ENCODE results near the gene NR2F1-AS1.
A peak's percentile ranks its signal among the peaks of the same experiment; 100 is the strongest.

Gene NR2F1-AS1

DNA sequence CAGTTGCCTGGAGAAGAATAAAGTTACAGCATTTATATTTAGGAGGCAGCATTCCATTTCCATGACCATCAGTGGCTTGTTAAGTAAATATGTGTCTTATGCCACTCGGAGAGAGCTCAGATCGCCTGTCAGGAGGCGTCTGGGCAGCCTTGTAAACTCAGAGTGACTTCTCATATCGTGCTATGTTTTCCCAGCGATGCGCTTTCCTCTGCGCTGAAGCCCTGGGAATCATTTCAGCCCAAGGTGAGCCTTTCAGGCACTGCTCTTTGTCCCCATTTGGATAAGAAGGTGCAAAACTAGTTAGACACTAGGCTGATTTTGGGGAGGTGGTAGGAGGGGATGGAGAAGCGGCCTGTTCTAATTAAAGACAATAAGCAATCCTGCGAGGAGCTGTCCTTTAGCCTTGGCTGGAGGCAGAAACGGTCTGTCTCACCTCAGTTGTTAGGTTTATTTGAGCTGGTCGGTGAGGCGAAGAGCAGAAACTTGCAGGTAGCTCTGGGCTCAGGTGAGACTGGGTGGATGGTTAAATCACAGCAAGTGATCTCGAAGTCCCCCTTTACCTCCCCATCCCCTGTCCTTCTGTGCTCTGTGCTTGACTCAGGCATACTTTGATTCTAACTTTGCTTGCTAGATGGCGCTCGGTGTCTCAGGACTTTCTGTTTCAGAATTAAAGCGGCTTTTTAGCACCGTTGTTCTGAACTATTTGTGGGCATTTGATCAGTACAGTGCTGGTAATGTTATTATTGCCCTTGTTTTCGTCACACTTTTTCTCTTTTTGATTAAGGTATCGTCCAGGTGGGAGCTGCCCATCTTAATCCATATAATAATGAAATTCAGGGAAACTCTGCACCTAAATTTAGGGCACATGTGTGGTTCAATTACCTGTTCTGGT lies 26.6 kb upstream of the NR2F1-AS1 start:
- ATAC-seq = peak; percentile 84
- no peak for TF ChIP-seq CREB5 (CRISPR knock-in tag; IDR thresholded peaks at IDR 0.05; ENCODE audit: low read depth)
- no peak for TF ChIP-seq TCF4 (CRISPR knock-in tag; IDR thresholded peaks at IDR 0.05; ENCODE audit: borderline replicate concordance)
- no peak for TF ChIP-seq ARNTL (CRISPR knock-in tag; IDR thresholded peaks at IDR 0.05; ENCODE audit: borderline replicate concordance, low read depth)
- TF ChIP-seq GLIS3 (CRISPR knock-in tag; IDR thresholded peaks at IDR 0.05) = no peak
- no peak for TF ChIP-seq ZFP30 (CRISPR knock-in tag; IDR thresholded peaks at IDR 0.05)
- TF ChIP-seq RARB (CRISPR knock-in tag; IDR thresholded peaks at IDR 0.05) = no peak
- TF ChIP-seq, protein P1, sequence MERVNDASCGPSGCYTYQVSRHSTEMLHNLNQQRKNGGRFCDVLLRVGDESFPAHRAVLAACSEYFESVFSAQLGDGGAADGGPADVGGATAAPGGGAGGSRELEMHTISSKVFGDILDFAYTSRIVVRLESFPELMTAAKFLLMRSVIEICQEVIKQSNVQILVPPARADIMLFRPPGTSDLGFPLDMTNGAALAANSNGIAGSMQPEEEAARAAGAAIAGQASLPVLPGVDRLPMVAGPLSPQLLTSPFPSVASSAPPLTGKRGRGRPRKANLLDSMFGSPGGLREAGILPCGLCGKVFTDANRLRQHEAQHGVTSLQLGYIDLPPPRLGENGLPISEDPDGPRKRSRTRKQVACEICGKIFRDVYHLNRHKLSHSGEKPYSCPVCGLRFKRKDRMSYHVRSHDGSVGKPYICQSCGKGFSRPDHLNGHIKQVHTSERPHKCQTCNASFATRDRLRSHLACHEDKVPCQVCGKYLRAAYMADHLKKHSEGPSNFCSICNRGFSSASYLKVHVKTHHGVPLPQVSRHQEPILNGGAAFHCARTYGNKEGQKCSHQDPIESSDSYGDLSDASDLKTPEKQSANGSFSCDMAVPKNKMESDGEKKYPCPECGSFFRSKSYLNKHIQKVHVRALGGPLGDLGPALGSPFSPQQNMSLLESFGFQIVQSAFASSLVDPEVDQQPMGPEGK (CRISPR knock-in tag; IDR thresholded peaks at IDR 0.05; ENCODE audit: borderline replicate concordance) = no peak
- TF ChIP-seq PPARA (CRISPR knock-in tag; IDR thresholded peaks at IDR 0.05; ENCODE audit: borderline replicate concordance) = no peak
- TF ChIP-seq SNAI2 (CRISPR knock-in tag; IDR thresholded peaks at IDR 0.05) = no peak
- no peak for TF ChIP-seq ESRRG (CRISPR knock-in tag; IDR thresholded peaks at IDR 0.05)
- TF ChIP-seq TOX (CRISPR knock-in tag; IDR thresholded peaks at IDR 0.05; ENCODE audit: borderline replicate concordance) = no peak
- TF ChIP-seq ZC3H10 (CRISPR knock-in tag; IDR thresholded peaks at IDR 0.05) = no peak
- TF ChIP-seq ZNF565 (CRISPR knock-in tag; conservative IDR thresholded peaks at IDR 0.05; ENCODE audit: low read depth) = no peak
- TF ChIP-seq ZNF70 (CRISPR knock-in tag; IDR thresholded peaks at IDR 0.05) = no peak
- TF ChIP-seq OSR1 (CRISPR knock-in tag; IDR thresholded peaks at IDR 0.05) = no peak
- no peak for TF ChIP-seq CSDC2 (CRISPR knock-in tag; IDR thresholded peaks at IDR 0.05)
- TF ChIP-seq ZFP3 (CRISPR knock-in tag; IDR thresholded peaks at IDR 0.05) = no peak
- TF ChIP-seq, protein P2, sequence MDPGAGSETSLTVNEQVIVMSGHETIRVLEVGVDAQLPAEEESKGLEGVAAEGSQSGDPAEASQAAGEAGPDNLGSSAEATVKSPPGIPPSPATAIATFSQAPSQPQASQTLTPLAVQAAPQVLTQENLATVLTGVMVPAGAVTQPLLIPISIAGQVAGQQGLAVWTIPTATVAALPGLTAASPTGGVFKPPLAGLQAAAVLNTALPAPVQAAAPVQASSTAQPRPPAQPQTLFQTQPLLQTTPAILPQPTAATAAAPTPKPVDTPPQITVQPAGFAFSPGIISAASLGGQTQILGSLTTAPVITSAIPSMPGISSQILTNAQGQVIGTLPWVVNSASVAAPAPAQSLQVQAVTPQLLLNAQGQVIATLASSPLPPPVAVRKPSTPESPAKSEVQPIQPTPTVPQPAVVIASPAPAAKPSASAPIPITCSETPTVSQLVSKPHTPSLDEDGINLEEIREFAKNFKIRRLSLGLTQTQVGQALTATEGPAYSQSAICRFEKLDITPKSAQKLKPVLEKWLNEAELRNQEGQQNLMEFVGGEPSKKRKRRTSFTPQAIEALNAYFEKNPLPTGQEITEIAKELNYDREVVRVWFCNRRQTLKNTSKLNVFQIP (CRISPR knock-in tag; IDR thresholded peaks at IDR 0.05; ENCODE audit: borderline replicate concordance, low read depth) = no peak
- TF ChIP-seq BACH2 (CRISPR knock-in tag; IDR thresholded peaks at IDR 0.05; ENCODE audit: borderline replicate concordance) = no peak

DNA sequence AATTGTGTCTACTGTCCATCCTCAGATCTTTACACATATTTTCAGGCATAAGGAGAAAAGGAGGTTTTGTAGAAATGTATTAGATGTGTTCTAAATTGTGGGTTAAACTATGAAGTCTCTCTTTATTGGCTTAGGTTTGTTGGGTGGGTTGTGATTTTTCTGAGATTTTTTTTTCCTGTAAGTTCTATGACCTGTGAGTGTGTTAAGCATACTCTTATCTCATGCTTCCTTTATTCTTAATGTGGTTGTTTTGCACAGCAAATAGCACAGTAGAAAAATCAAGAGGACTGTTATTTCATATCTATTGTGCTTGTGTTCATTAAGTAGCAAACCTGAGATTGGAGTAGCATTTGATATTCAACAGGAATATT lies 25.3 kb upstream of the NR2F1-AS1 start:
- no peak for ATAC-seq
- TF ChIP-seq CSDC2 (CRISPR knock-in tag; IDR thresholded peaks at IDR 0.05) = no peak
- no peak for TF ChIP-seq SNAI2 (CRISPR knock-in tag; IDR thresholded peaks at IDR 0.05)
- no peak for TF ChIP-seq ARNTL (CRISPR knock-in tag; IDR thresholded peaks at IDR 0.05; ENCODE audit: borderline replicate concordance, low read depth)
- no peak for TF ChIP-seq ZC3H10 (CRISPR knock-in tag; IDR thresholded peaks at IDR 0.05)
- TF ChIP-seq, protein P1 (CRISPR knock-in tag; IDR thresholded peaks at IDR 0.05; ENCODE audit: borderline replicate concordance) = no peak
- no peak for TF ChIP-seq ZNF8 (CRISPR knock-in tag; IDR thresholded peaks at IDR 0.05)
- TF ChIP-seq TCF4 (CRISPR knock-in tag; IDR thresholded peaks at IDR 0.05; ENCODE audit: borderline replicate concordance) = no peak
- TF ChIP-seq, protein P3, sequence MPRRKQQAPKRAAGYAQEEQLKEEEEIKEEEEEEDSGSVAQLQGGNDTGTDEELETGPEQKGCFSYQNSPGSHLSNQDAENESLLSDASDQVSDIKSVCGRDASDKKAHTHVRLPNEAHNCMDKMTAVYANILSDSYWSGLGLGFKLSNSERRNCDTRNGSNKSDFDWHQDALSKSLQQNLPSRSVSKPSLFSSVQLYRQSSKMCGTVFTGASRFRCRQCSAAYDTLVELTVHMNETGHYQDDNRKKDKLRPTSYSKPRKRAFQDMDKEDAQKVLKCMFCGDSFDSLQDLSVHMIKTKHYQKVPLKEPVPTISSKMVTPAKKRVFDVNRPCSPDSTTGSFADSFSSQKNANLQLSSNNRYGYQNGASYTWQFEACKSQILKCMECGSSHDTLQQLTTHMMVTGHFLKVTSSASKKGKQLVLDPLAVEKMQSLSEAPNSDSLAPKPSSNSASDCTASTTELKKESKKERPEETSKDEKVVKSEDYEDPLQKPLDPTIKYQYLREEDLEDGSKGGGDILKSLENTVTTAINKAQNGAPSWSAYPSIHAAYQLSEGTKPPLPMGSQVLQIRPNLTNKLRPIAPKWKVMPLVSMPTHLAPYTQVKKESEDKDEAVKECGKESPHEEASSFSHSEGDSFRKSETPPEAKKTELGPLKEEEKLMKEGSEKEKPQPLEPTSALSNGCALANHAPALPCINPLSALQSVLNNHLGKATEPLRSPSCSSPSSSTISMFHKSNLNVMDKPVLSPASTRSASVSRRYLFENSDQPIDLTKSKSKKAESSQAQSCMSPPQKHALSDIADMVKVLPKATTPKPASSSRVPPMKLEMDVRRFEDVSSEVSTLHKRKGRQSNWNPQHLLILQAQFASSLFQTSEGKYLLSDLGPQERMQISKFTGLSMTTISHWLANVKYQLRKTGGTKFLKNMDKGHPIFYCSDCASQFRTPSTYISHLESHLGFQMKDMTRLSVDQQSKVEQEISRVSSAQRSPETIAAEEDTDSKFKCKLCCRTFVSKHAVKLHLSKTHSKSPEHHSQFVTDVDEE (CRISPR knock-in tag; IDR thresholded peaks at IDR 0.05) = no peak
- TF ChIP-seq BACH2 (CRISPR knock-in tag; IDR thresholded peaks at IDR 0.05; ENCODE audit: borderline replicate concordance) = no peak
- no peak for TF ChIP-seq ZNF565 (CRISPR knock-in tag; conservative IDR thresholded peaks at IDR 0.05; ENCODE audit: low read depth)
- TF ChIP-seq CREB5 (CRISPR knock-in tag; IDR thresholded peaks at IDR 0.05; ENCODE audit: low read depth) = no peak
- no peak for TF ChIP-seq PPARA (CRISPR knock-in tag; IDR thresholded peaks at IDR 0.05; ENCODE audit: borderline replicate concordance)
- no peak for TF ChIP-seq RARB (CRISPR knock-in tag; IDR thresholded peaks at IDR 0.05)
- TF ChIP-seq ISL1 (CRISPR knock-in tag; IDR thresholded peaks at IDR 0.05) = no peak
- no peak for TF ChIP-seq ZFP3 (CRISPR knock-in tag; IDR thresholded peaks at IDR 0.05)
- TF ChIP-seq, protein P4, sequence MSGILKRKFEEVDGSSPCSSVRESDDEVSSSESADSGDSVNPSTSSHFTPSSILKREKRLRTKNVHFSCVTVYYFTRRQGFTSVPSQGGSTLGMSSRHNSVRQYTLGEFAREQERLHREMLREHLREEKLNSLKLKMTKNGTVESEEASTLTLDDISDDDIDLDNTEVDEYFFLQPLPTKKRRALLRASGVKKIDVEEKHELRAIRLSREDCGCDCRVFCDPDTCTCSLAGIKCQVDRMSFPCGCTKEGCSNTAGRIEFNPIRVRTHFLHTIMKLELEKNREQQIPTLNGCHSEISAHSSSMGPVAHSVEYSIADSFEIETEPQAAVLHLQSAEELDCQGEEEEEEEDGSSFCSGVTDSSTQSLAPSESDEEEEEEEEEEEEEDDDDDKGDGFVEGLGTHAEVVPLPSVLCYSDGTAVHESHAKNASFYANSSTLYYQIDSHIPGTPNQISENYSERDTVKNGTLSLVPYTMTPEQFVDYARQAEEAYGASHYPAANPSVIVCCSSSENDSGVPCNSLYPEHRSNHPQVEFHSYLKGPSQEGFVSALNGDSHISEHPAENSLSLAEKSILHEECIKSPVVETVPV (CRISPR knock-in tag; IDR thresholded peaks at IDR 0.05) = no peak
- no peak for TF ChIP-seq OSR1 (CRISPR knock-in tag; IDR thresholded peaks at IDR 0.05)
